Activated CD4-positive, alpha-beta T cell treated with anti-CD3 and anti-CD28 coated beads for 4 hours (primary cell): ENCODE results near the gene ZDHHC11B.
"Not testable (repeated sequence)": the region's sequence is repeated elsewhere in the genome, so short reads cannot be mapped to it uniquely, and the experiment has no call there.

ENCODE experiments used
- DNase-seq, 2 donors: peaks; one replicate each; pipeline ENCODE4 v3.0.0-alpha.2; 2020

Gene ZDHHC11B

DNA sequence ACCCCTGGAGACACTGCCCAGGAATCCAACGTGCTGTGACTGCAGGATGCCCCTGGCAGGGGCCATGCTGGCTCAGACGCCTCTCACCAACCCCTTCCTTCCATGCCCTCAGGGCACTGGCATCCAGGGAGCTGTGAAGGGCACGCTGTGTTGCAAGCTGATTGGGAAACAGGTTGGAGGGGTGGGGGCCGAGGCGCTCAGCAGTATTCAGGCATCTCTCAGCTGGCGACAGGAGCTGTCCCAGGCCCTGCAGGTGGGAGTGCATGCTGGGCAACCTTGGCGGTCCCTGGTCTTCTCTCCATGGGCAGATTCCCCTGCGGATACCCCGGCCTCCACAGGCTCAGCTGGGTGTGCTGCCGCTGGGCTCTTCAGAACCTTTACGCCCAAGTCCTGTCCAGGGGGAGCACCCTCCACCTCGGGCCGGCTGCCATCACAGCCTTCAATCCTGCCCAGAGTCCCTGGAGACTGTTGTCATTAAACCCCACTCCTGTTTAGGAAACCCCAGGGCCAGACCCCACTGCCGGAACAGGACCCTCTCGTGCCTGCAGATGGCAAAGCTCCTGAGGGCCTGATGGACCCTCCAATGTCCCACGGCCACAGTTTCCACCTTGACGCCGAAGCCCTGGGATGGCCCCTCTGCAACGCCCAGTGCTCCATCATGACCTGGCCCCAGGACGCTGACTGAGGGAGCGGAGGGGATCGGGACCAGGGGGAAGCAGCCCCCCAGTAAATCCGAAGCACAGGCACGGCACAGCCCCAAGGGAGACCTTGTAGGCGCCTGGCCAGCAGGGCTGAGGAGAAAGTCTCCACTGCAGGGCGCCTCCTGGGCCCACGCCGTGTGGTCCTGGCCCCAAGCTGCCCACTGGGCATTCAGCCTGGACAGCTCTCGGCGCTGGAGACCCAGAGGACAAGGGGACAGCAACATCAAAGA lies 100.7 kb downstream of the ZDHHC11B start:
- no peak for DNase-seq

- not testable (repeated sequence) for DNase-seq
Observed at GRCh38 chr5:682651-683358, 101.7 kb downstream of the ZDHHC11B start.

GRCh38 chr5:682216-682615 lies 102.3 kb downstream of the ZDHHC11B start:
- DNase-seq, result not testable (repeated sequence)

DNA sequence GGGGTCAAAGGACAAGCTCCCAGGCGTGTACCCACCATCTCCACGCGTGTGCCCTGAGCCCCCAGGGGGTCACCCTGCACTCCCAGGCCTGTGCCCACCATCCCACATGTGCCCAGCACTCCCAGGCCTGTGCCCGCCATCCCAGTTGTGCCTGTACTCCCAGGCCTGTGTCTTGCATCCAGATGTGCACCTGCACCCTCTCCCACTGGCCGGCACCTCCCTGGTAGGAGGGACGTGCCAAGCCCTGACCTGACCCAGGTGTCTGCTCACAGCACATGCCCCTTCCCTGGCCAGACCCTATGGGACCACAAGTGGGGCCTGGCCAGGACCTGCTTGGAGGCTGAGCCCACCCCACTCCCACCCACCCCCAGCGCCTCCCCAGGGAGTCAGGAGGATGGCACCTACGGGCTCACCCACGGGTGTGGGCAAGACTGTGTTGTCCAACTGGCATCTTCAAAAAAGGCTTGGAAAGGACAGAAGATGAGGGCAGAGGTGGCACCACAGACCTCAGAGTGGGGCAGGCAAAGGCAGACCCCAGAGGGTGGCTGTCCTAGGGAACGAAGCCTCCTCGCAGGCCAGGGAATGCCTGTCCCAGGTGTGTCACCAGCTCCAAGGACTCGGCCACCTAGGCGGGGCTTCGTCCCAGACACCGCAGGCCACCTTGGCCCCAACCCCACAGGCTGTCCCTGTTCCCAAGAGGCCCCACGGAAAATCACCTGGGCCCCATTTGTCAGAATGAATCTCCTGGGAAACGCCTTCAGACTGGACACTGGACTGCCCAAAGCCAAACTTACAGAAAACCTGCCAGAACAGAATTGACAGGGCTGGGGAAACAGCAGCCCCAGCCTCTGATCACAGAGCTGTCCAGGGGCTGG lies 103.0 kb downstream of the ZDHHC11B start:
- DNase-seq, result not testable (repeated sequence)

DNA sequence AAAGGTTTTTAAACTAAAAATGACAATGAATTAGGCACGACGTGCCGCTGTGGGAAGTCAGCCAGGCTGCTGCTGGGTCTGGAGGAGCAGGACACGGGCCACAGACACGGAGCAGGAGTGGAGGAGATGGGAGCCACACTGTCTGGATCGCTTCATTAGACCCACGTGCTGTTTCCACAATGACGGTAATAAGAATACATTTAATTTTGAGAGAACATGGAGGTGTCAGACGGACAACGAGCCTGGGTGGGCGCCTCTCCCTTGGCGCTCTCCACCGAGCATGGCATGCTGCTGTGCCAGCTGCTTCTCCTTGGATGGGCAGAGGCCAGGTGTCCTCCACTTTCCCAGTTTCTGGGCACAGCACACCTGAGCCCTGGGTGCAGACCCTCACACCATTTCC lies 103.7 kb downstream of the ZDHHC11B start:
- not testable (repeated sequence) for DNase-seq

DNA sequence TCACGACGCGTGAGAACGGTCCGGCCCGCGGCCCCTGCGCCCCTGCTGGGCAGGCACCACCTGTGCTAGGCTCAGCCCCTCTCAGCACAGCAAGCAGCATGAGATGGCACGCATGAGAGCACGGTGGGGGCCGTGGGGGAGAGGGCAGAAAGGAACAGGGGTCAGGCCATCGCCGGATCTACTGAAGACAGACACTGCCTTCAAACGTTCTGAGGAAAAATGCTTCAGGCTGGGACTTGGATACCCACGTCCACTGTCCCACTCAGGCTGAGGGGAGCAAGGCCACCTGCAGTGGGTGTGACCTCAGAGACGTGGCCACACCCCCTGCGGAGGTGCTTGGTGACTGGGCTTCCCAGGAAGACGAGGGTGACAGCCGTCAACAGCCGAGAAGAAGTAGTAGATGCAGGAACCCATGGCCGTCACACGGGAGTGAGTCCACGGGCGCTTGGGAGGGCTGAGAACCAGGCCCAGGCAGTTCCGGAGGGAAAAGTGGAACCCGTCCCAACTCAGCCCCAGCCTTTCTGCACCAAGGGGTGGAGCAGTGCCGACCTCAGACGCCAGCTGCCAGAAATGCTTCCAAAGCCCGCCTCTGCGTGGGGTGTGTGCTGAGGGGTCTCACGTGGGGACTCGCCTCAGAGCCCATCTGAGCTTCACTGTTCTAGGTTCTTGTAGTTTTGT lies 104.3 kb downstream of the ZDHHC11B start:
- not testable (repeated sequence) for DNase-seq

GRCh38 chr5:679166-679895 lies 105.2 kb downstream of the ZDHHC11B start:
- DNase-seq, result not testable (repeated sequence)

GRCh38 chr5:678521-678920 lies 106.0 kb downstream of the ZDHHC11B start:
- not testable (repeated sequence) for DNase-seq

DNA sequence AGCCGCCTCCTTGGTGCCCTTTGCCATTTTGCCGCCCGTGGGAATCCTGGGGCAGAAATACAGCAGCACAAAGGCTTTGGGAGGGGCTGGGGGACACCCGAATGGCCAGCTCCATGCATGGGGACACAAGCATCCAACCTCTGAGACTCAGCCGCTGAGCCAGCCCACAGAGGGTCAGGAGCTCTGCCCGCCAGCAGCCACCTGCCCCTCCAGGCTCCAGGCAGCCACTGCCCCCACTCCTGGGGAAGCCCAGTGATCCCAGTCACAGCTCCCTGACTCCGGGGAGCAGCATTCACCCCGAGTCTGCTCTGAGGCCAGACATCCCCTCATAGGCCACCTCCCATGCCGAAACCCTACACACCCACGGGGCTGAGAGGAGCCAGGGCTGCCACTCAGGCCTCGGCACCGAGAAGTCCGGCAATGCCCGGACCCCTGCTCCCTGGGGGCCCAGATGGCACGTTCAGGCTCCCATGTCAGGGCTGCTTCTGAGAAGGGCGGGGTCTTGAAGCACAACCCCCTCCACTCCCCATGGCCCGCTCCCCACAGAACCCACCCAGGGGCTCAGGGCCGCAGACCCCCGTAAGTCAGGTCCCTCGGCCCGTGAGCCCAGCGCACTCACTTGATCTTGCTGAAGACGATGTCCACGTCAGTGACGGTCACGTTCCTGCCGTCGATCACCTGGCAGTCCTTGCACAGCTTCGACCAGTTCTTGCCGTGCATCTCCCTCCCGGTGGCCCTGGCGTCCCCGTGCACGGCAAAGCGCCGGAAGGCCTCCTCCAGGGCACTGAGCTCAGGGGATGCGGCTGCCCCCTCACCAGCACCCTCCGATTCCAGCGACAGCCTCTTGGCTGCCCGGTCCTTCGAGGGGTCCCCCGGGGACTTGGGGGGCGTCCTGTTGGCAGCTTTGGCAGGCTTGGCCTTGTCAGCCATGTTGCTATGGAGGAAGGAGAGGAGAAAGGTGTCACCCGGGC lies 107.1 kb downstream of the ZDHHC11B start:
- DNase-seq, result no peak

DNA sequence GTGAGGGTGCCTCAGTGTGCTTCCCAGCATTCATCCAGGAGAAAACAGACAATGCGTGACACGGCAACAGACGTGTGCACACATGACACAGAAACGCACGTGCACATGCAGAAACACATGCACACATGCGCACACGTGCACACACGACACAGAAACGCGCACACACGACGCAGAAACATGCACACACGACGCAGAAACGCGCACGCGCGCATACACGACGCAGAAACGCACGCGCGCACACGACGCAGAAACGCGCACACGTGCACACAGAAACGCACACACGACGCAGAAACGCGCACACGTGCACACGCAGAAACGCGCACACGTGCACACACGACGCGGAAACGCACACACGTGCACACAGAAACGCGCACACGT lies 107.8 kb downstream of the ZDHHC11B start:
- DNase-seq, result no peak

DNA sequence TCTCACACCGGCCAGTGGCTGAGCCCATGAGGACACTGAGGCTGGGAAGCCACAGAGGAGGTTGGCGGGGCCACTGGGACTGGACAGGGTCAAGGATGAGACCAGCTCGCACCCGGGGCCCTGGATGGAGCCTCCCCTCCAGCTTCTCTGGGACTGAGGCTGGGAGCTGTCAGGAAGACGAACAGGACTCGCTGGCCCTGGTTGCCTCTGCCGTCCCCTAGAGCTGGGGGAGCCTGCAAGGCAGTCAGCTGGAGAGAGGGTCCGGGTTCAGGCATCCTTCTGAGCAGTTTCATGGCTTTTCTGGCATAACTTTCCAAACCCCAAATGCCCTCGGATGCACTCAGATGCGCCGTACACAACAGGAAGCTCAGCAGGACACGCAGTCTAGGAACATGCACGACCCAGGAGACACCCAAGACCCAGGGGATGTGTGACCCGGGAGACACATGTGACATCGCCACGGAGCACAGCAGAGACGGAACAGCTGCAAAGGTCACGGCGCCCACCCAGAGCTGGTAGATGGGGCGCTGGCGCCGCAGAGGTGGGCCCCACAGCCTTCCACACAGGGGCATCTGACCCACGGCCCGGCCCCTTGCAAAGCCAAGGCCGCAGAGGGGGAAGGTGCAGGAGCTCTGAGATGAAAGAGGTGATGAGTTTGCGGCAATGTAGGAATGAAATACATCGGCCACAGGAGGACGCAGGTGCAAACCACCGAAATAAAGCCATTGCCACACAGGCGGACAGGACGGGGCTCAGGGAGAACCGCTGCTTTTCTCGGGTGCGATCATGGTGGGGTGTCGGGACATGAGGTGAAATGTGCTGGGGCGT lies 108.4 kb downstream of the ZDHHC11B start:
- DNase-seq, result no peak

GRCh38 chr5:675111-675870 lies 109.2 kb downstream of the ZDHHC11B start:
- DNase-seq, result no peak

DNA sequence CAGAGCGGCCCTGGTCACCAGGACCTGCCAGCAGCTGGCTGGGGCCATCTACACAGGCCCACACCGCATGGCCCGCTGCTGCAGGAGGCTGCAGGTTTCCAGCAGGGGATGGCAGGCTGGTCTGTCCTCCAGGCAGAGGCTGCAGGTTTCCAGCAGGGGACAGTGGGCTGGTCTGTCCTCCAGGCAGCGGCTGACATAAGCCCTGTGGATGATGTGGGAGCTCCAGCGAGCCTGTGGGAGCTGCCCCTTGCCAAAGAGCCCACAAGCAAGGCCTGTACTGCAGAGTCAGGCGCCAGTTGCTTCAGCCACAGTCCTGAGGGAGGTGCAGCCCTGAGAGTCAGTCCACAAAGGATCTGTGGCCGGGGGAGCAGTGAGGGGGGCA lies 109.9 kb downstream of the ZDHHC11B start:
- no peak for DNase-seq

DNA sequence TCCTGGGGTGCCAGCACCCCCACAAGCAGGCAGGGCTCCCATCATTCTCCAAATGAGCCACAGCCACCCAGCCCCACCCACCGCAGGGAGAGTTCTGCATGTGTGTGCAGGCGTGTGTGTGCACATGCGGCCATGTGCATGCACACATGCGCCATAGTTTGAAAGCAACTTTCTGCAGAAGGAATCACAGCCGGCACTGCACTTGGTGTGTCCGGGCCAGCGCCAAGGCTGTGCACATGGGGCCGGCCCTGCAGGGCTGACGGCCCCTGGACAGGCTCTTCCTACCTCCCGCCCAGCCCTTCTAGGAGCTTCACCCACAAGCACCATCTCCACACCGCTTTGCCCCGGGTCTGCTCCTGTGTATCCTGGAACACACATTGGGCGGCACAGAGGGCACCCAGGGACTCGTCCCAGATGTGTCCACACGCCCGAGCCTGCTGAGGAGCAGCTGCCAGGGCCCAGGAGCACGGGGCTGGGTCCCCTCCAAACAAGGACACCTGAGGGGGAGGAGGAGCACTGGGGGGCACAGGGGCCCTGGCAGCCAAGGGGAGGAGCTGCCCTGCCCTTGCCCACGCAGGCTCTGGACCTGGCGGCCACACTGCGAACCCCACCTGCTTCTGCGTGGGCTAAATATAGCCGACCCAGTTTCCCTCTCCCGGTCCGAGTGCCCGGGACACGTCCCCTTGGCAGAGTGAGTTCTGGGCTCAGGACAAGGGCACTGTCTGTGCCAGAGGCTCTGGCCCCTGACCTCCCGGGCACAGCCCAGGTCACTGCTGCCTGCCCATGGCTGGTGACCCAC lies 110.5 kb downstream of the ZDHHC11B start:
- DNase-seq, result no peak

- no peak for DNase-seq
Observed at GRCh38 chr5:673161-673830, 111.2 kb downstream of the ZDHHC11B start.

DNA sequence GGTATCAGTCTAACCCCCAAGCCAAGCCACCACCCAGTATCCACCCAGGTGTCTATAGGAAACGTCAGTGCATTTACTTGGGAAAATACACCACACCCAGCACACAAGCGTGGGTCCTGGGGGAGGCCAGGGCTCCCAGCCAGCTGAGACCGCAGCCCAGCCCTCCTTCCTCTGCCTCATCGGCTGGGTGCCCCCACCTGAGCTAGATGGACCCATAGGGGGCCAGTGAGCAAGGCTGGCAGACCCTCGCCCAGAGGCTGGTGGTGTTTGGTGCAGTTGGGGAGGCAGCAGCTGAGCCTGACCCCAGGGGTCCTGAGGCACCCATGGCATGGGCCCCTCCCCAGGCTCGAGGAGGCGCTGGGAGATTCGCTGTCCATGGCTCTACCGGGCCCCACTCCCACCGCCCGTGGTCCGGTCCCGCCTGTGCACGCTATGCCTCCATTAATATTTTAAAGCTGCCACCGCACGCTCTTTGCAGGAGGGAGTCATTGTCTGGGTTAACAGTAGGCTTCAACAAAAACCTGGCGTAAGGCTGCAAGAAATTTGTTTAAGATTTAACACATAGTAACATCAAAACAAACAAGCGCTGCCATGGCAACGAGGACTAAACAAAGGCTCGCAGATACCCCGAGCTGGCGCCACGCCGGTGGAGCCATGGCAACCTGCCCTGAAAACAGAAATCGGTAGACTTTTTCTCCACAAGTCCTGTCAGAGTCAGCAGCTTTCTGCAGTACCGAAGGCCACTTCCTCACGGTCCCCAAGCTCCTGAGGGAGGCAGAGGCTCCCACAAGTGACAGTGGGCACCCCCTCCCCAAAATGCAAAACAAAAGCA lies 112.0 kb downstream of the ZDHHC11B start:
- peak; percentile 61 to 66 for DNase-seq
